ENCODE data around the gene DAPK2. TPM values are rescaled to one million over a fixed set of nuclear protein-coding genes. Genes with fewer than 3 reads are reported as not detected.

Gene DAPK2
- total RNA-seq, 1 donor from 2014 or later, result 2.6 TPM

- Mint-ChIP-seq H3K4me1 (ENCODE audit: low read depth, unreplicated experiment) (peaks cover 12% of the 10 kb centered on the region), H3K9me3 (ENCODE audit: unreplicated experiment) (peaks cover 2% of the 10 kb centered on the region), H3K27me3 (ENCODE audit: unreplicated experiment) (peaks cover 1% of the 10 kb centered on the region), H3K4me3 (ENCODE audit: unreplicated experiment) (no peak overlapping the region), H3K36me3 (ENCODE audit: unreplicated experiment) (no peaks in the 10 kb centered on the region), H3K27ac (ENCODE audit: unreplicated experiment) (no peak overlapping the region)
- DNase-seq, result no peak
- TF ChIP-seq CTCF (IDR thresholded peaks at IDR 0.05; ENCODE audit: partially characterized antibody, unreplicated experiment), result no peak
Measured at GRCh38 chr15:63877713-63878271, 168.5 kb downstream of the DAPK2 start.

GRCh38 chr15:63876085-63876662 is 170.1 kb downstream of the DAPK2 start:
- H3K27me3 Mint-ChIP-seq (ENCODE audit: unreplicated experiment), result peaks cover 1% of the 10 kb centered on the region
- no peak overlapping the region for H3K27ac Mint-ChIP-seq (ENCODE audit: unreplicated experiment)
- H3K4me3 Mint-ChIP-seq (ENCODE audit: unreplicated experiment), result no peak overlapping the region
- DNase-seq, result no peak
- TF ChIP-seq CTCF (IDR thresholded peaks at IDR 0.05; ENCODE audit: partially characterized antibody, unreplicated experiment), result no peak
- peaks cover 10% of the 10 kb centered on the region for H3K4me1 Mint-ChIP-seq (ENCODE audit: low read depth, unreplicated experiment)
- H3K36me3 Mint-ChIP-seq (ENCODE audit: unreplicated experiment), result no peaks in the 10 kb centered on the region
- peaks cover 2% of the 10 kb centered on the region for H3K9me3 Mint-ChIP-seq (ENCODE audit: unreplicated experiment)

- Mint-ChIP-seq H3K27me3 (ENCODE audit: unreplicated experiment) (peaks cover 1% of the 10 kb centered on the region), H3K4me1 (ENCODE audit: low read depth, unreplicated experiment) (peaks cover 10% of the 10 kb centered on the region), H3K36me3 (ENCODE audit: unreplicated experiment) (no peaks in the 10 kb centered on the region), H3K9me3 (ENCODE audit: unreplicated experiment) (peaks cover 2% of the 10 kb centered on the region), H3K4me3 (ENCODE audit: unreplicated experiment) (no peak overlapping the region), H3K27ac (ENCODE audit: unreplicated experiment) (no peak overlapping the region)
- TF ChIP-seq CTCF (IDR thresholded peaks at IDR 0.05; ENCODE audit: partially characterized antibody, unreplicated experiment), result no peak
- no peak for DNase-seq
Measured at GRCh38 chr15:63874616-63875015, 171.7 kb downstream of the DAPK2 start.

GRCh38 chr15:63872759-63873510 is 173.3 kb downstream of the DAPK2 start:
- no peak overlapping the region for H3K27ac Mint-ChIP-seq (ENCODE audit: unreplicated experiment)

More at GRCh38 chr15:63872759-63873510, 173.3 kb downstream of the DAPK2 start:
- no peak for TF ChIP-seq CTCF (IDR thresholded peaks at IDR 0.05; ENCODE audit: partially characterized antibody, unreplicated experiment)
- no peak for DNase-seq
- peaks cover 1% of the 10 kb centered on the region for H3K27me3 Mint-ChIP-seq (ENCODE audit: unreplicated experiment)
- peaks cover 3% of the 10 kb centered on the region for H3K4me1 Mint-ChIP-seq (ENCODE audit: low read depth, unreplicated experiment)
- peaks cover 2% of the 10 kb centered on the region for H3K9me3 Mint-ChIP-seq (ENCODE audit: unreplicated experiment)
- no peak overlapping the region for H3K4me3 Mint-ChIP-seq (ENCODE audit: unreplicated experiment)
- H3K36me3 Mint-ChIP-seq (ENCODE audit: unreplicated experiment), result no peaks in the 10 kb centered on the region
